ENCODE results near the gene RYK. TPM values are rescaled to one million over a fixed set of nuclear protein-coding genes. Genes with fewer than 3 reads are reported as not detected.
"Not testable (repeated sequence)": the region's sequence is repeated elsewhere in the genome, so short reads cannot be mapped to it uniquely, and the experiment has no call there.

Gene RYK
- total and polyA plus RNA-seq, 5 donors: 30.9 to 57.3 (median 52.3) TPM

GRCh38 chr3:134216191-134216764, 34.4 kb downstream of the RYK start:
- intact Hi-C loops (cut with DNase I): loop anchor here in 3 of 4 donors (10.0 kb wide), 4 partner anchors 159 to 281 kb away; partner anchors contain the start of genes ANAPC13 (in 2 of the 3), CEP63 (in 2 of the 3) and AMOTL2 (in 1 of the 3)
- H3K4me1 ChIP-seq (ENCODE audit: control insufficient read depth, insufficient read depth, low read length): peaks cover 4% of the 10 kb centered on the region
- no peak overlapping the region for H3K27ac ChIP-seq (ENCODE audit: low read length)
- WGBS: 80% methylated on average over 10 of the region's 10 CpGs
- no peaks in the 10 kb centered on the region for H3K27me3 ChIP-seq (ENCODE audit: control insufficient read depth, insufficient read depth)
- no peaks in the 10 kb centered on the region for H3K9me3 ChIP-seq (ENCODE audit: control insufficient read depth, low read length)
- DNase-seq: no peak
- no peak overlapping the region for H3K4me3 ChIP-seq (ENCODE audit: low read length)
- ATAC-seq: no peak

DNA sequence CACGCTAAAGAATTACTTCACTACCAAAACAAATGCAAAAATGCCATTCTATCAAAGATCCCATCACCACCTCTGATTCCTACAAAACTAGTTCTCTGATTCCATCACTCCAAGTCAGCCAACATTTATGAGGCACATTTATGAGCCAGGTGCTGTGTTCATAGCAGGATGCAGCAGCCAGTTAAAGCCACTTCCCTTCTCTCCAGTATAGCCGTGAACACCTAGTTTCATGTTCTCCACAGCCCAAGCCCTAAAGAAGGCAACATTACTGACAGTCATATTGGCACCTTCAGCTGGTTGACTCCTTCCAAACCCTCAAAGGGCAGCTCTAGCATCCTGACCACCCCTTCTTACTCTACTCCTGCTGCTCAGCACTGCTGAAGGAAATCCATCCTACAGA, 36.4 kb downstream of the RYK start:
- Histone ChIP-seq H3K4me3 (ENCODE audit: low read length) (no peak overlapping the region), H3K4me1 (ENCODE audit: control insufficient read depth, insufficient read depth, low read length) (peaks cover 3% of the 10 kb centered on the region), H3K9me3 (ENCODE audit: control insufficient read depth, low read length) (no peaks in the 10 kb centered on the region), H3K27ac (ENCODE audit: low read length) (no peak overlapping the region), H3K27me3 (ENCODE audit: control insufficient read depth, insufficient read depth) (no peaks in the 10 kb centered on the region)
- DNase-seq (no peak), ATAC-seq (no peak)
- intact Hi-C loops (cut with DNase I): loop anchor here (5.0 to 10.0 kb wide), 6 partner anchors 83 to 279 kb away; partner anchors contain the start of genes ANAPC13 (in 2 of the 4), CEP63 (in 2 of the 4) and AMOTL2 (in 1 of the 4)
- WGBS: 85% methylated on average over 2 of the region's 2 CpGs

- intact Hi-C loops (cut with DNase I): loop anchor here (2.0 to 10.0 kb wide), 7 partner anchors 84 to 278 kb away; partner anchors contain the start of genes ANAPC13 (in 2 of the 4), CEP63 (in 2 of the 4) and AMOTL2 (in 1 of the 4)
- Histone ChIP-seq H3K9me3 (ENCODE audit: control insufficient read depth, low read length) (no peaks in the 10 kb centered on the region), H3K27ac (ENCODE audit: low read length) (no peak overlapping the region), H3K4me3 (ENCODE audit: low read length) (no peak overlapping the region), H3K4me1 (ENCODE audit: control insufficient read depth, insufficient read depth, low read length) (peaks cover 4% of the 10 kb centered on the region), H3K27me3 (ENCODE audit: control insufficient read depth, insufficient read depth) (no peaks in the 10 kb centered on the region)
- DNase-seq (peak; percentile 75 to 90 (median 87)), ATAC-seq (peak; percentile 77 to 84)
- 23% methylated on average over 3 of the region's 3 CpGs for WGBS
Measured at GRCh38 chr3:134212967-134213665, 37.5 kb downstream of the RYK start.

DNA sequence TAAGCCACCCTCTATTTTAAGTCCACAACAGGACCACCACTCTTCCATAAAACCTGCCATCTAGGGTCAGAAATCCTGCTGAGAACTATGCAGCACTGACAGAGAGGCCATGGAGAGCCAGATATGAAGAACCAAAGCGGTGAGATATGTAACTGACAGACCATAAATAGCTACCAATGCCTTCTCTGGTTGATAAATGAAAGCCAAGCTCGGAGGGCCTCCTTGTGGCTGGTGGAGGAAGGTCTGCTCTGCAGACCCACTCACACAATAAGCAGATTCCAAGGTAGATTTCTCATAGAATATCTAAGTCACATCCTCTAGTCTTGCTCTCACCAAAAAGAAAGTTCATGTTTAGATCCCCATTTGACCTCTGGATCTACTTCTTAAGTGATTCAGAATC, 38.9 kb downstream of the RYK start:
- Histone ChIP-seq H3K4me3 (ENCODE audit: low read length) (no peak overlapping the region), H3K9me3 (ENCODE audit: control insufficient read depth, low read length) (no peaks in the 10 kb centered on the region), H3K4me1 (ENCODE audit: control insufficient read depth, insufficient read depth, low read length) (peaks cover 5% of the 10 kb centered on the region), H3K27me3 (ENCODE audit: control insufficient read depth, insufficient read depth) (no peaks in the 10 kb centered on the region), H3K27ac (ENCODE audit: low read length) (no peak overlapping the region)
- intact Hi-C loops (cut with DNase I): loop anchor here (2.0 to 10.0 kb wide), 7 partner anchors 86 to 277 kb away; partner anchors contain the start of genes ANAPC13 (in 2 of the 4), CEP63 (in 2 of the 4) and AMOTL2 (in 1 of the 4)
- 15% methylated on average over 2 of the region's 2 CpGs for WGBS
- peak; percentile 39 to 58 (median 44) for DNase-seq
- ATAC-seq: peak; percentile 85 to 87

DNA sequence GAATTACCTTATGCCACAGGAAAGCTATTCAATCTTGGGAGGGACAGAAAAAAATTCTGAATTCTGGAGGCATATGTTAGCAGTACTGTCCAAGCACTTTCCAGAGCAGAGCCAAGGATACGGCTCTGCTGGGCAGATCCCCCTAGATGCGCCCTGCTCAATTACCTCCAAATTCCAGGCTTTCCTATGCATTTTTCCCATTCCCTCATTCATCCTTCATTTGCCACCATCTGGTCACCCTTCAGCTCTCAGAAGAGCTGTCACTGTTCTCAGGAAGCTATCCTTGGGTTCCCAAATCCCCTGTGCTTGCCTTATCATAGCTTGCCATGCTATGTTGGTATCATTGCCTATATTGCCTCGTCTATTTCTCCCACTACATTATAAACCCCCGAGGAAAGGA, 45.2 kb downstream of the RYK start:
- Histone ChIP-seq H3K9me3 (ENCODE audit: control insufficient read depth, low read length) (no peaks in the 10 kb centered on the region), H3K27me3 (ENCODE audit: control insufficient read depth, insufficient read depth) (no peaks in the 10 kb centered on the region), H3K27ac (ENCODE audit: low read length) (no peak overlapping the region), H3K4me3 (ENCODE audit: low read length) (no peak overlapping the region), H3K4me1 (ENCODE audit: control insufficient read depth, insufficient read depth, low read length) (peaks cover 2% of the 10 kb centered on the region)
- intact Hi-C loops (cut with DNase I): no loop called here
- DNase-seq: no peak
- ATAC-seq: no peak
- WGBS: 96% methylated on average over 4 of the region's 4 CpGs

DNA sequence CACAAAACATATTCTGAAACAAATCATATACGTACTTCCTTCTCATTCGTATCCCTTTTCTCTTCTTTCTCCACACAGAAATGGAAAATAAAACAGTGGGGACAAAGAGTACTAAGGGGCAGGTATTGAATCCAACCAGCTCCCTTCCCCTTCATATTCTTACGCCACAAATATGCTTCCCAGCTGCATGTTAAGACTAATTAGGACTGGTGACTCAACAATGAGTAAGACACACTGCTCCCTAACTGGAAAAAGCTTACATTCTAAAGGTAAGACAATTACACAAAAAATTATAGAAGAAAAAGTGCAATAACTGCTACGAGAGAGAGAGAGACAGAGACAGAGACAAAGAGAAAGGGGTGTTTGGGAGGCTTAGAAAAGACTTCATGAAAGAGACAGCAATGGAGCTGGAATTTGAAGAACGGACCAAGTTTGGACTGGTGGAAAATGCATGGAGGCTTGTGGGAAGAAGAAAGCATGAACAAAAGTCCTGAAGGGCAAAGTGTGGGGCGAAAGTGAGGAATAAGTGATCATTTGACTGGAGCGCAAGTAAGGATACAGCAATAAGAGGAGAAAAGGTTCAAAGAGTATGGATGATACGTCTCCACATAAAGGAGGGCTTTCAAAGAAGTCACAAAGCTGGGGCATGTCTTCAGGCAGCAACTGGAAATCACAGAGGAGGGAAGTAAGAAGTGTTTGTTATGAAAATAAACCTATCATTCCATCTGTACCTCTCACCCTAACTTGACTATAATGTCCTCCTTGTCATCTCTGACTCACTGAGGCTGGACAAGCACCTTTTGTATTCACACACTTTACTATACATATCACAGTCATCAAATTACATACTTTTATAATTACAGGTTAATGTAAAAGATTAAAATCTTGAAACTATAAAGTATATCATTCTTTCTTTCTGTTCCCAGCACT, 49.2 kb downstream of the RYK start:
- H3K27ac ChIP-seq (ENCODE audit: low read length): no peak overlapping the region
- WGBS: 88% methylated on average over 8 of the region's 8 CpGs
- intact Hi-C loops (cut with DNase I): no loop called here
- H3K4me3 ChIP-seq (ENCODE audit: low read length): no peak overlapping the region
- DNase-seq (no peak), ATAC-seq (no peak)
- no peaks in the 10 kb centered on the region for H3K27me3 ChIP-seq (ENCODE audit: control insufficient read depth, insufficient read depth)
- no peaks in the 10 kb centered on the region for H3K4me1 ChIP-seq (ENCODE audit: control insufficient read depth, insufficient read depth, low read length)
- H3K9me3 ChIP-seq (ENCODE audit: control insufficient read depth, low read length): no peaks in the 10 kb centered on the region

GRCh38 chr3:134199880-134200279, 50.8 kb downstream of the RYK start:
- not testable (repeated sequence) for DNase-seq; ATAC-seq; H3K9me3 ChIP-seq (ENCODE audit: control insufficient read depth, low read length); H3K27ac ChIP-seq (ENCODE audit: low read length); H3K4me1 ChIP-seq (ENCODE audit: control insufficient read depth, insufficient read depth, low read length); H3K4me3 ChIP-seq (ENCODE audit: low read length); H3K27me3 ChIP-seq (ENCODE audit: control insufficient read depth, insufficient read depth)
- WGBS: 92% methylated on average over 8 of the region's 8 CpGs
- intact Hi-C loops (cut with DNase I): loop anchor here in 1 of 4 donors (10.0 kb wide), 1 partner anchor 275 kb away; no protein-coding TSS in a partner anchor

DNA sequence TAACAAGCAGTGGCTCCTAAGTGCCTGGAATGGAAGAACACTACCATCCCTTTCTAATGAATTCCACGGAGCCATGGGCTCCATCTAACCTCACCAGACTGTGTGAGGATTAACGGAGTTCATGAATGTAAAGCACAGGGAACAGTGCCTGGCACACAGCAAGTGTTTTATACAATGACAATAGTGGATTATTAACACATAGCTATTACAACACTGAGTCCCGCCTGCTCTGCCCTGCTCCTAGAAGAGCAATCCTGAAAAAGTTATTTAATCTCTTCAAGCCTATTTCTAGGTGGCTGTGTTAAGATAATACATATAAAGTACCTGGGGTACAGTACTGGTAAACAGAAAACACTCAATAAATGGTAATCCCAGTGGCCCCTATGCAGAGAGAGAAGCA, 51.4 kb downstream of the RYK start:
- intact Hi-C loops (cut with DNase I): loop anchor here in 1 of 4 donors (10.0 kb wide), 1 partner anchor 274 kb away; no protein-coding TSS in a partner anchor
- ATAC-seq (no peak), DNase-seq (no peak)
- no peaks in the 10 kb centered on the region for H3K27me3 ChIP-seq (ENCODE audit: control insufficient read depth, insufficient read depth)
- no peak overlapping the region for H3K4me3 ChIP-seq (ENCODE audit: low read length)
- no peaks in the 10 kb centered on the region for H3K9me3 ChIP-seq (ENCODE audit: control insufficient read depth, low read length)
- no peaks in the 10 kb centered on the region for H3K4me1 ChIP-seq (ENCODE audit: control insufficient read depth, insufficient read depth, low read length)
- WGBS: 81% methylated on average over 3 of the region's 3 CpGs
- H3K27ac ChIP-seq (ENCODE audit: low read length): no peak overlapping the region

DNA sequence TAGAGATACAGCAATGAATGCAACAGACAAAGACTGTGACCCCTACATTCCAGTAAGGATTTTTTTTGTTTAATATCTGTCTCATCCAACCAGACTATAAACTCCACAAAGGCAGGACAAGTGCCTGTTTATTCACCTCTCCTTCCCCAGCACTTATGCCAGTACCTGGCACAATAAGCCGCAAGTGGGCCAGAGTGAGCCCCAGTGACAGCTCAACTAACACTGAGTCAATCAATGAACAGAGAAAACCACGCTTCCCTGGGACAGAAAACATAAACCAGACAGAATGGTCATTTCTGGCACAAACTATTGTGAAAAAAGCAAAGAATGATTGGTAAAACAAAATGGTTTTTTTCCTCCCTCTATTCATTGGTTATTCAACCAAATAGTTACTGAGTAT, 52.2 kb downstream of the RYK start:
- H3K9me3 ChIP-seq (ENCODE audit: control insufficient read depth, low read length): no peaks in the 10 kb centered on the region
- intact Hi-C loops (cut with DNase I): loop anchor here in 1 of 4 donors (10.0 kb wide), 1 partner anchor 274 kb away; no protein-coding TSS in a partner anchor
- H3K4me3 ChIP-seq (ENCODE audit: low read length): no peak overlapping the region
- H3K27me3 ChIP-seq (ENCODE audit: control insufficient read depth, insufficient read depth): no peaks in the 10 kb centered on the region
- ATAC-seq (no peak), DNase-seq (no peak)
- no peak overlapping the region for H3K27ac ChIP-seq (ENCODE audit: low read length)
- H3K4me1 ChIP-seq (ENCODE audit: control insufficient read depth, insufficient read depth, low read length): no peaks in the 10 kb centered on the region
- WGBS: 99% methylated on average over 2 of the region's 2 CpGs

DNA sequence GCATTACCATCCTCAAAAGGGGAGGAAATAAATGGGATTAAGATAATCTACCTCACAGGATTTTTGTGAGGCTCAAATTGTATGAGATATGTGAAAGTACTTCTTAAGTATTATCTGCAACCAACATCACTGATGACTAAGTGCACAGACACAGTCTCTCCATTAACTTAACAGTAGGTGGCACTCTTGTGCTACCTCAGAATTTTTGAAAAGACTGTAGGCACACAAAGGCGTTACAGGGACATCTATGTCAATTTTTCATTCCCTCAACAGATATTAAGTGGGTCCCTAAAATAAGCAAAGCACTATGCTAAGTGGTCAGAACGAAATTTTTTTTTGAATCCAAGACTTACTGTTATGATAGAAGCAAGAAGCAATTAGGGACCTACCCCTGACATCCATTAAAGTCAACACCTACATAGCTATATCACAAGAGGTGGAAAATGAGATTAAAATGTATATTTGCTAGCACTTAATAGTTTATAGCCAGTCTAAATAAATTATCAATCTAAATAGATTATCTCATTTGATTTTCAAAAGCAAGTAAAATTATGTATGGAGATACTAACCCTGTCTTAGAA, 52.9 kb downstream of the RYK start:
- Histone ChIP-seq H3K9me3 (ENCODE audit: control insufficient read depth, low read length) (no peaks in the 10 kb centered on the region), H3K4me1 (ENCODE audit: control insufficient read depth, insufficient read depth, low read length) (no peaks in the 10 kb centered on the region), H3K4me3 (ENCODE audit: low read length) (no peak overlapping the region), H3K27me3 (ENCODE audit: control insufficient read depth, insufficient read depth) (no peaks in the 10 kb centered on the region), H3K27ac (ENCODE audit: low read length) (no peak overlapping the region)
- 12% methylated on average over 2 of the region's 2 CpGs for WGBS
- peak; percentile 78 for ATAC-seq
- no peak for DNase-seq
- intact Hi-C loops (cut with DNase I): loop anchor here in 1 of 4 donors (10.0 kb wide), 1 partner anchor 273 kb away; no protein-coding TSS in a partner anchor
